OCI-LY3 (cell line): ENCODE results near the gene MCU.

Experiments
- H2AFZ ChIP-seq: fragments of 200-600, 300-600 bp; shearing (Covaris generic); 2 replicates; pipeline ENCODE4 v1.6.0; 2014; ENCODE audit warnings: antibody characterized with exemption, low read depth, low read length
- H3K27ac ChIP-seq: fragments of 200-600, 300-600 bp; sonication (generic); 2 replicates; pipeline ENCODE4 v1.5.1; 2014; ENCODE audit warnings: mild to moderate bottlenecking, low read length, moderate library complexity, mixed read lengths
- H3K27me3 ChIP-seq: fragments of 200-600, 300-600 bp; sonication (generic); 2 replicates; pipeline ENCODE4 v1.6.1; 2014; ENCODE audit warnings: low read depth, low read length, mixed read lengths
- H3K36me3 ChIP-seq: fragments of 200-600, 300-600 bp; sonication (generic); replicated peaks from 2 replicates; pipeline ENCODE3; 2014; ENCODE audit warnings: low read depth, low read length, mixed read lengths
- H3K4me1 ChIP-seq: fragments of 300-600, 200-600 bp; sonication (generic); 2 replicates; pipeline ENCODE4 v1.6.1; 2014; ENCODE audit warnings: low read length, mixed read lengths
- H3K4me2 ChIP-seq: fragments of 200-600, 300-600 bp; sonication (generic); 2 replicates; pipeline ENCODE4 v1.6.1; 2014; ENCODE audit warnings: low read length, mixed read lengths
- H3K4me3 ChIP-seq: fragments of 300-600, 200-600 bp; sonication (generic); 2 replicates; pipeline ENCODE4 v1.5.1; 2014; ENCODE audit warnings: antibody characterized with exemption, mild to moderate bottlenecking, low read length, moderate library complexity
- H3K79me2 ChIP-seq: fragments of 300-600, 200-600 bp; shearing (Covaris generic); 2 replicates; pipeline ENCODE4 v1.6.1; 2014; ENCODE audit warnings: mild to moderate bottlenecking, low read length, mixed read lengths
- H3K9ac ChIP-seq: fragments of 300-600, 200-600 bp; shearing (Covaris generic); 2 replicates; pipeline ENCODE4 v1.6.0; 2014; ENCODE audit warnings: mild to moderate bottlenecking, low read length, moderate library complexity
- H3K9me3 ChIP-seq: fragments of 200-600, 300-600 bp; shearing (Covaris generic); 2 replicates; pipeline ENCODE4 v1.6.1; 2014; ENCODE audit warnings: low read length, mixed read lengths; ENCODE audit not compliant: insufficient read depth
- H4K20me1 ChIP-seq: fragments of 200-600, 300-600 bp; sonication (generic); 2 replicates; pipeline ENCODE4 v1.6.1; 2016; ENCODE audit warnings: low read length, mixed read lengths; ENCODE audit not compliant: insufficient read depth
- CTCF ChIP-seq: fragments of 200-600, 300-600 bp; sonication (generic); IDR thresholded peaks from 2 replicates; pipeline ENCODE4 v1.5.1; 2014; ENCODE audit warnings: antibody characterized with exemption, low read length, low read depth
- EZH2phosphoT487 ChIP-seq: fragments of 200-600 bp; shearing (Covaris generic); IDR thresholded peaks from 2 replicates; pipeline ENCODE4 v1.6.1; 2018; ENCODE audit warnings: antibody characterized with exemption, mixed run types, low read depth

Gene MCU

GRCh38 chr10:72904806-72905205, 212.9 kb downstream of the MCU start:
- Histone ChIP-seq H3K79me2 (no peaks in the 10 kb centered on the region), H4K20me1 (no peaks in the 10 kb centered on the region), H3K9me3 (no peaks in the 10 kb centered on the region), H3K4me1 (peaks cover 27% of the 10 kb centered on the region), H2AFZ (no peak overlapping the region), H3K9ac (no peak overlapping the region), H3K4me2 (0 out of 2 replicates have a peak overlapping the region, but pooled peaks have one; percentile 26), H3K27ac (peak overlapping the region; percentile 41; the same call in 1 of the 2 replicates), H3K36me3 (no peaks in the 10 kb centered on the region), H3K4me3 (no peak overlapping the region), H3K27me3 (no peaks in the 10 kb centered on the region)
- no peak for TF ChIP-seq CTCF

GRCh38 chr10:72906446-72906845, 214.5 kb downstream of the MCU start:
- H3K27ac ChIP-seq: no peak overlapping the region

GRCh38 chr10:72910705-72911104, 218.8 kb downstream of the MCU start:
- Histone ChIP-seq H3K4me2 (no peak overlapping the region), H3K27me3 (no peaks in the 10 kb centered on the region), H3K36me3 (no peaks in the 10 kb centered on the region), H3K4me3 (no peak overlapping the region), H3K27ac (no peak overlapping the region), H3K9me3 (no peaks in the 10 kb centered on the region), H3K9ac (no peak overlapping the region), H3K79me2 (no peaks in the 10 kb centered on the region), H4K20me1 (no peaks in the 10 kb centered on the region), H3K4me1 (peaks cover 3% of the 10 kb centered on the region), H2AFZ (no peak overlapping the region)
- TF ChIP-seq EZH2phosphoT487 (no peak), CTCF (no peak)

More at GRCh38 chr10:72906446-72906845, 214.5 kb downstream of the MCU start:
- H3K4me2 ChIP-seq: no peak overlapping the region
- H3K9ac ChIP-seq: no peak overlapping the region
- no peak for TF ChIP-seq EZH2phosphoT487
- TF ChIP-seq CTCF: no peak
- H4K20me1 ChIP-seq: no peaks in the 10 kb centered on the region
- no peak overlapping the region for H2AFZ ChIP-seq
- H3K36me3 ChIP-seq: no peaks in the 10 kb centered on the region
- H3K9me3 ChIP-seq: no peaks in the 10 kb centered on the region
- no peaks in the 10 kb centered on the region for H3K27me3 ChIP-seq
- no peaks in the 10 kb centered on the region for H3K79me2 ChIP-seq
- no peak overlapping the region for H3K4me3 ChIP-seq
- H3K4me1 ChIP-seq: peaks cover 27% of the 10 kb centered on the region

- Histone ChIP-seq H2AFZ (no peak overlapping the region), H3K79me2 (no peaks in the 10 kb centered on the region), H3K27ac (no peak overlapping the region), H4K20me1 (no peaks in the 10 kb centered on the region), H3K9me3 (no peaks in the 10 kb centered on the region), H3K4me3 (no peak overlapping the region), H3K27me3 (no peaks in the 10 kb centered on the region), H3K9ac (no peak overlapping the region), H3K4me2 (no peak overlapping the region), H3K36me3 (no peaks in the 10 kb centered on the region), H3K4me1 (no peaks in the 10 kb centered on the region)
- TF ChIP-seq CTCF (no peak), EZH2phosphoT487 (no peak)
Measured at GRCh38 chr10:72911758-72912157, 219.8 kb downstream of the MCU start.
